ENCODE data around the gene GTF3C5. TPM values are rescaled to one million over a fixed set of nuclear protein-coding genes. Genes with fewer than 3 reads are reported as not detected.
A peak's percentile ranks its signal among the peaks of the same experiment; 100 is the strongest.
"Not testable (repeated sequence)": the region's sequence is repeated elsewhere in the genome, so short reads cannot be mapped to it uniquely, and the experiment has no call there.

GTF3C5 gene
- total RNA-seq, 1 donor from 2014 or later, result 95.2 TPM

GRCh38 chr9:133037775-133038515 lies 7.1 kb downstream of the GTF3C5 start:
- Mint-ChIP-seq H3K27ac (ENCODE audit: unreplicated experiment) (no peak overlapping the region), H3K36me3 (ENCODE audit: unreplicated experiment) (peaks cover 6% of the 10 kb centered on the region), H3K4me1 (ENCODE audit: low read depth, unreplicated experiment) (peaks cover 12% of the 10 kb centered on the region), H3K4me3 (ENCODE audit: unreplicated experiment) (no peak overlapping the region), H3K9me3 (ENCODE audit: unreplicated experiment) (peaks cover 2% of the 10 kb centered on the region), H3K27me3 (ENCODE audit: unreplicated experiment) (no peaks in the 10 kb centered on the region)
- DNase-seq, result no peak
- no peak for TF ChIP-seq CTCF (IDR thresholded peaks at IDR 0.05; ENCODE audit: partially characterized antibody, unreplicated experiment)

GRCh38 chr9:133040892-133041479 lies 10.2 kb downstream of the GTF3C5 start:
- peak; percentile 84 for DNase-seq
- not testable (repeated sequence) for H3K9me3 Mint-ChIP-seq (ENCODE audit: unreplicated experiment); H3K27me3 Mint-ChIP-seq (ENCODE audit: unreplicated experiment); H3K36me3 Mint-ChIP-seq (ENCODE audit: unreplicated experiment); H3K4me3 Mint-ChIP-seq (ENCODE audit: unreplicated experiment)
- Mint-ChIP-seq H3K27ac (ENCODE audit: unreplicated experiment) (peak overlapping the region; percentile 46), H3K4me1 (ENCODE audit: low read depth, unreplicated experiment) (peaks cover 11% of the 10 kb centered on the region)
- peak; percentile 76 for TF ChIP-seq CTCF (IDR thresholded peaks at IDR 0.05; ENCODE audit: partially characterized antibody, unreplicated experiment)

- no peaks in the 10 kb centered on the region for H3K27me3 Mint-ChIP-seq (ENCODE audit: unreplicated experiment)
- peaks cover 5% of the 10 kb centered on the region for H3K36me3 Mint-ChIP-seq (ENCODE audit: unreplicated experiment)
- no peak overlapping the region for H3K4me3 Mint-ChIP-seq (ENCODE audit: unreplicated experiment)
These were observed 11.2 kb downstream of the GTF3C5 start for GRCh38 chr9:133041958-133042357.

GRCh38 chr9:133042676-133043075 lies 11.9 kb downstream of the GTF3C5 start:
- Mint-ChIP-seq H3K27ac (ENCODE audit: unreplicated experiment) (no peak overlapping the region), H3K4me3 (ENCODE audit: unreplicated experiment) (peak overlapping the region; percentile 7), H3K27me3 (ENCODE audit: unreplicated experiment) (no peaks in the 10 kb centered on the region), H3K9me3 (ENCODE audit: unreplicated experiment) (peaks cover 2% of the 10 kb centered on the region), H3K36me3 (ENCODE audit: unreplicated experiment) (peaks cover 5% of the 10 kb centered on the region), H3K4me1 (ENCODE audit: low read depth, unreplicated experiment) (peaks cover 11% of the 10 kb centered on the region)
- no peak for DNase-seq
- TF ChIP-seq CTCF (IDR thresholded peaks at IDR 0.05; ENCODE audit: partially characterized antibody, unreplicated experiment), result no peak

More at GRCh38 chr9:133041958-133042357, 11.2 kb downstream of the GTF3C5 start:
- Mint-ChIP-seq H3K9me3 (ENCODE audit: unreplicated experiment) (peaks cover 2% of the 10 kb centered on the region), H3K4me1 (ENCODE audit: low read depth, unreplicated experiment) (peaks cover 11% of the 10 kb centered on the region), H3K27ac (ENCODE audit: unreplicated experiment) (no peak overlapping the region)
- no peak for TF ChIP-seq CTCF (IDR thresholded peaks at IDR 0.05; ENCODE audit: partially characterized antibody, unreplicated experiment)
- DNase-seq, result no peak

GRCh38 chr9:133043449-133044035 lies 12.7 kb downstream of the GTF3C5 start:
- Mint-ChIP-seq H3K9me3 (ENCODE audit: unreplicated experiment) (peaks cover 2% of the 10 kb centered on the region), H3K4me1 (ENCODE audit: low read depth, unreplicated experiment) (peaks cover 11% of the 10 kb centered on the region), H3K27ac (ENCODE audit: unreplicated experiment) (no peak overlapping the region), H3K36me3 (ENCODE audit: unreplicated experiment) (peaks cover 5% of the 10 kb centered on the region), H3K27me3 (ENCODE audit: unreplicated experiment) (no peaks in the 10 kb centered on the region), H3K4me3 (ENCODE audit: unreplicated experiment) (no peak overlapping the region)
- no peak for DNase-seq
- no peak for TF ChIP-seq CTCF (IDR thresholded peaks at IDR 0.05; ENCODE audit: partially characterized antibody, unreplicated experiment)

Measured in glutamatergic neuron (in vitro differentiated cells).